GM12892 (cell line): ENCODE data around the gene HBG2.

ENCODE experiments used
- POLR2A ChIP-seq: IDR thresholded peaks from 2 replicates; pipeline ENCODE4 v1.6.1; 2011; ENCODE audit warnings: low read depth, low read length, control low read depth
- POLR2AphosphoS5 ChIP-seq: IDR thresholded peaks from 2 replicates; pipeline ENCODE4 v1.6.1; 2011; ENCODE audit warnings: low read depth, low read length, control low read depth
- TAF1 ChIP-seq: IDR thresholded peaks from 2 replicates; pipeline ENCODE4 v1.6.1; 2011; ENCODE audit warnings: low read depth, mild to moderate bottlenecking, control low read depth, low read length, borderline replicate concordance

DNA sequence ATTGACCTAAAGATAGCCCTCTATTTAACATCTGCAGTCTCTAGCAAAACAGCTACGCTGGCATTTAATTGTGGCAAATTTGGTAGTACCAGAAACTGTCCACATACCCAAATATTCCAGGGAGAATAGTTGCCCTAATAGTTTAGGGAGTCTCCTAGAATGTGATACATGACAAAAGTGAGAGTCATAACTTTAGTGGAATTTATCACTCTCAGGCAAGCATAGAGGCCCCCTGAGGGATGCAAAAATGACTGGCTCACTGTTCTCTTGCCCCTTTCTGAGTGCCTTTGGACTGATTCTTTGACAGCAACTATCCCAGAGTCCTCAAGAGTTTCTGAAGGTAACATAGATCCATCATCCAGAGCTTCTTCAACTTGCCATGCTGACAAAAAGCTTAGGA is 49.5 kb upstream of the HBG2 start:
- no peak for TF ChIP-seq POLR2A
- TF ChIP-seq POLR2AphosphoS5 = no peak
- no peak for TF ChIP-seq TAF1
